Measurements from ENCODE around the gene FBXL15.

FBXL15 gene

DNA sequence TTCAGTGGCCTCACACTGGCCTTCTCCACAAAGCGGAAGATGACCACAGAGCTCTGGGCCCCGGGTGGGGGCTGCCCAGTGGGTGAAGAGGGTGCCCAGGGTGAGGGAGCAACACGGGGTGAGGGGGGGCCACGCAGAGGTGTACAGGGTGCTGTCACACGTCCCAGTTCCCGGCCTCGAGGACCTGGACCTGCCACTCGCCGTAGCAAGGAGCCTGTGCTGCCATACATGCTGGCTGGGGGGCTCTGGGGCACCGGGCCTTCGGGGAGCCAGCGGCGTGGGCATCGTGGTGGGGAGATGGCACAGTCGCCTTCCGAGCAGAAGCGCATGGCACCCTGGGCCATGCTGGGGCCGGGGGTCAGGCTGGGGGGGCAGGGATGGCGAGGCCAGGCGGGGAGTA lies 3.9 kb upstream of the FBXL15 start:
- no peak overlapping the region for H3K4me3 ChIP-seq (replicated peaks in 1 of 2; ENCODE audit: low read depth in 2 of 2, low read length in 2 of 2)
- no peak for DNase-seq (ENCODE audit: low read depth in 2 of 2)
- no peak for TF ChIP-seq CTCF (IDR thresholded peaks at IDR 0.05; ENCODE audit: low read depth, low read length)

DNA sequence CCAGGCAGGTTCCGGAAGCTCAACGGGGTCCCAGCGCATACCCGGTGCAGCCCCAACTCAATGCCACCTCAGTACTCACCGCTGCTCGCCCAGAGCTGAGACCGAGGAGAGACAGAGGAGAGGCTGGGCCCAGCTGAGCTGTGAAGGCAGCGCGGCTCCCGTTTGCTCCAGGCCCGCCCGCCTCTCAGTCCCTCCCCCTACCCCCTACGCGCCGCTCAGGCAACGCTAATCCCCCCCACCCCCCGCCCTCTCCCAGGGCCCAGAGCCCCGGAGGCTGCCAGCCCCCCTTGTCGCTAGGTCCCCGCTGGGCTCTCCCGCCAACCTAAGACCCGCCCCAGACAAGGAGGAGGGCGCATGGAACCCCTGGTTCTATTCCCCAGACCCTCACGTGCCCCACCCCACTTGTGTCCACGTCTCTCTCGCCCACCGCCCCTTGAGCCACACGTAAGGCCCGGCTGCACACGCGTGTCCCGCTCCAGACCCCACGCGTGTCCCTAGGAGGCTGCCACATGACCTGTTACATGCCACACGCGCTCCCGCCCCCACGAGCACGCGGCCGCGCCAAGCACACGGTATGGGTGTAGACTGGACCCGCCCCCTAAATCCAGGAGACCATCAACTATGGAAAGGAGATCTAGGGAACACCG lies 1.9 kb upstream of the FBXL15 start, which contains the start of gene PSD:
PSD (minus strand) TSS at position 164 of the 647 bp plus-strand sequence. CDS start 1,747 bp downstream, outside the sequence.
- no peak for DNase-seq (ENCODE audit: low read depth in 2 of 2)
- no peak for TF ChIP-seq CTCF (IDR thresholded peaks at IDR 0.05; ENCODE audit: low read depth, low read length)
- peak within 1 kb of the TSS; percentile 22 to 86 for H3K4me3 ChIP-seq (replicated peaks in 1 of 2; ENCODE audit: low read depth in 2 of 2, low read length in 2 of 2)

GRCh38 chr10:102419269-102420180 lies 1.1 kb upstream of the FBXL15 start:
- DNase-seq (ENCODE audit: low read depth in 2 of 2) = peak in 1 of 2 donors; percentile 23
- no peak for TF ChIP-seq CTCF (IDR thresholded peaks at IDR 0.05; ENCODE audit: low read depth, low read length)
- peak overlapping the region; percentile 86 to 91 for H3K4me3 ChIP-seq (replicated peaks in 1 of 2; ENCODE audit: low read depth in 2 of 2, low read length in 2 of 2)

- TF ChIP-seq CTCF (IDR thresholded peaks at IDR 0.05; ENCODE audit: low read depth, low read length) = no peak
- peak overlapping the region; percentile 86 to 91 for H3K4me3 ChIP-seq (replicated peaks in 1 of 2; ENCODE audit: low read depth in 2 of 2, low read length in 2 of 2)
- DNase-seq (ENCODE audit: low read depth in 2 of 2) = no peak
These were observed 389 bp upstream of the FBXL15 start for GRCh38 chr10:102420181-102420713.

GRCh38 chr10:102421507-102421756 lies 796 bp downstream of the FBXL15 start:
- no peak for TF ChIP-seq CTCF (IDR thresholded peaks at IDR 0.05; ENCODE audit: low read depth, low read length)
- no peak for DNase-seq (ENCODE audit: low read depth in 2 of 2)
- H3K4me3 ChIP-seq (replicated peaks in 1 of 2; ENCODE audit: low read depth in 2 of 2, low read length in 2 of 2) = peak overlapping the region; percentile 86 to 91

- DNase-seq (ENCODE audit: low read depth in 2 of 2) = no peak
- TF ChIP-seq CTCF (IDR thresholded peaks at IDR 0.05; ENCODE audit: low read depth, low read length) = no peak
- peak overlapping the region; percentile 86 to 91 for H3K4me3 ChIP-seq (replicated peaks in 1 of 2; ENCODE audit: low read depth in 2 of 2, low read length in 2 of 2)
These were observed 1.3 kb downstream of the FBXL15 start for GRCh38 chr10:102421757-102422512.

All from cardiac fibroblast (primary cell).